HEK293 (cell line): ENCODE measurements around the gene ZNF316.

ENCODE experiments used
- ATF2 ChIP-seq: fragments of 450-650 bp; formaldehyde crosslinking; IDR thresholded peaks from 2 replicates; pipeline ENCODE4 v1.5.1; 2016; ENCODE audit warnings: missing biosample characterization, missing genetic modification characterization, low read depth
- FEZF1 ChIP-seq: fragments of 450-650 bp; formaldehyde crosslinking; IDR thresholded peaks from 2 replicates; pipeline ENCODE4 v1.5.1; 2016; ENCODE audit warnings: missing biosample characterization, missing genetic modification characterization
- HIC1 ChIP-seq: fragments of 450-650 bp; formaldehyde crosslinking; IDR thresholded peaks from 2 replicates; pipeline ENCODE4 v1.5.1; 2016; ENCODE audit warnings: missing biosample characterization, missing genetic modification characterization
- HOXD13 ChIP-seq: sonication (generic); formaldehyde crosslinking; IDR thresholded peaks from 2 replicates; pipeline ENCODE4 v1.8.0; 2022; ENCODE audit warnings: missing genetic modification reagents, borderline replicate concordance
- KLF9 ChIP-seq: fragments of 450-650 bp; formaldehyde crosslinking; IDR thresholded peaks from 2 replicates; pipeline ENCODE4 v1.5.1; 2016; ENCODE audit warnings: missing biosample characterization, missing genetic modification characterization, low read depth
- MEIS1 ChIP-seq: sonication (generic); formaldehyde crosslinking; IDR thresholded peaks from 2 replicates; pipeline ENCODE4 v1.8.1; 2022; ENCODE audit warnings: missing genetic modification reagents, mild to moderate bottlenecking, borderline replicate concordance
- PRDM1 ChIP-seq: fragments of 450-650 bp; formaldehyde crosslinking; IDR thresholded peaks from 2 replicates; pipeline ENCODE4; 2016; ENCODE audit warnings: missing biosample characterization, missing genetic modification characterization
- PRDM4 ChIP-seq: fragments of 450-650 bp; formaldehyde crosslinking; IDR thresholded peaks from 2 replicates; pipeline ENCODE4 v1.5.1; 2017; ENCODE audit warnings: missing biosample characterization, missing genetic modification characterization
- SP2 ChIP-seq: fragments of 450-650 bp; formaldehyde crosslinking; IDR thresholded peaks from 2 replicates; pipeline ENCODE4 v1.5.1; 2016; ENCODE audit warnings: missing biosample characterization, missing genetic modification characterization
- TRIM28 ChIP-seq: IDR thresholded peaks from 2 replicates; pipeline ENCODE4 v1.6.1; 2011; ENCODE audit warnings: low read length, control low read depth, borderline replicate concordance
- WT1 ChIP-seq: fragments of 450-650 bp; formaldehyde crosslinking; IDR thresholded peaks from 2 replicates; pipeline ENCODE4 v1.5.1; 2016; ENCODE audit warnings: missing biosample characterization, missing genetic modification characterization
- ZBTB20 ChIP-seq: fragments of 450-650 bp; formaldehyde crosslinking; IDR thresholded peaks from 2 replicates; pipeline ENCODE4 v1.5.1; 2016; ENCODE audit warnings: missing biosample characterization, missing genetic modification characterization
- ZBTB26 ChIP-seq: fragments of 450-650 bp; formaldehyde crosslinking; optimal IDR thresholded peaks from 2 replicates; pipeline ENCODE3; 2016; ENCODE audit warnings: missing biosample characterization, mild to moderate bottlenecking, missing genetic modification characterization
- ZFP3 ChIP-seq: fragments of 450-650 bp; formaldehyde crosslinking; IDR thresholded peaks from 2 replicates; pipeline ENCODE4 v1.5.1; 2016; ENCODE audit warnings: low read depth, missing biosample characterization, missing genetic modification characterization
- ZNF148 ChIP-seq: fragments of 450-650 bp; formaldehyde crosslinking; IDR thresholded peaks from 2 replicates; pipeline ENCODE4 v1.5.0; 2017; ENCODE audit warnings: missing biosample characterization, missing genetic modification characterization, borderline replicate concordance
- ZNF16 ChIP-seq: fragments of 450-650 bp; formaldehyde crosslinking; IDR thresholded peaks from 2 replicates; pipeline ENCODE4 v1.5.1; 2016; ENCODE audit warnings: low read depth, missing biosample characterization, missing genetic modification characterization
- ZNF211 ChIP-seq: fragments of 450-650 bp; formaldehyde crosslinking; IDR thresholded peaks from 2 replicates; pipeline ENCODE4 v1.5.1; 2016; ENCODE audit warnings: low read depth, missing biosample characterization, missing genetic modification characterization
- ZNF248 ChIP-seq: fragments of 450-650 bp; formaldehyde crosslinking; IDR thresholded peaks from 2 replicates; pipeline ENCODE4 v1.5.1; 2017; ENCODE audit warnings: missing biosample characterization, missing genetic modification characterization
- ZNF26 ChIP-seq: fragments of 450-650 bp; formaldehyde crosslinking; IDR thresholded peaks from 2 replicates; pipeline ENCODE4 v1.5.1; 2016; ENCODE audit warnings: missing biosample characterization, missing genetic modification characterization
- ZNF302 ChIP-seq: fragments of 450-650 bp; formaldehyde crosslinking; IDR thresholded peaks from 2 replicates; pipeline ENCODE4 v1.5.1; 2016; ENCODE audit warnings: missing biosample characterization, missing genetic modification characterization, low read depth
- ZNF416 ChIP-seq: fragments of 450-650 bp; formaldehyde crosslinking; IDR thresholded peaks from 2 replicates; pipeline ENCODE4 v1.5.1; 2016; ENCODE audit warnings: missing biosample characterization, missing genetic modification characterization
- ZNF548 ChIP-seq: fragments of 450-650 bp; formaldehyde crosslinking; IDR thresholded peaks from 2 replicates; pipeline ENCODE4 v1.5.1; 2016; ENCODE audit warnings: missing biosample characterization, missing genetic modification characterization
- ZNF549 ChIP-seq: fragments of 450-650 bp; IDR thresholded peaks from 2 replicates; pipeline ENCODE4 v1.5.1; 2018; ENCODE audit warnings: missing biosample characterization, missing genetic modification characterization, mild to moderate bottlenecking, inconsistent platforms, moderate library complexity
- ZNF707 ChIP-seq: fragments of 450-650 bp; formaldehyde crosslinking; IDR thresholded peaks from 2 replicates; pipeline ENCODE4 v1.5.1; 2016; ENCODE audit warnings: missing biosample characterization, missing genetic modification characterization
- ZNF768 ChIP-seq: fragments of 450-650 bp; formaldehyde crosslinking; IDR thresholded peaks from 2 replicates; pipeline ENCODE4 v1.5.1; 2018; ENCODE audit warnings: missing biosample characterization, mild to moderate bottlenecking, missing genetic modification characterization
- ZNF777 ChIP-seq: fragments of 450-650 bp; formaldehyde crosslinking; IDR thresholded peaks from 2 replicates; pipeline ENCODE4 v1.5.1; 2017; ENCODE audit warnings: missing biosample characterization, missing genetic modification characterization, borderline replicate concordance
- ZNF830 ChIP-seq: fragments of 450-650 bp; IDR thresholded peaks from 2 replicates; pipeline ENCODE4 v1.5.0; 2018; ENCODE audit warnings: missing biosample characterization, missing genetic modification characterization, low read depth, mild to moderate bottlenecking, moderate library complexity

Gene ZNF316

GRCh38 chr7:6615723-6616555 is 21.2 kb upstream of the ZNF316 start (continued):
- TF ChIP-seq HIC1 (tag by site-specific recombination) (peak; percentile 61; the same call in 1 of the 2 replicates), PRDM1 (tag by site-specific recombination) (no peak), ZNF302 (tag by site-specific recombination) (no peak), ZBTB26 (peak; percentile 23), ZNF148 (tag by site-specific recombination) (no peak), PRDM4 (tag by site-specific recombination) (no peak), ZNF777 (tag by site-specific recombination) (no peak), TRIM28 (no peak), KLF9 (tag by site-specific recombination) (peak; percentile 48), ZFP3 (tag by site-specific recombination) (no peak), ZNF707 (tag by site-specific recombination) (no peak), ZNF416 (tag by site-specific recombination) (no peak), ZBTB20 (peak; percentile 85), ZNF548 (tag by site-specific recombination) (no peak), ZNF16 (tag by site-specific recombination) (no peak), ZNF248 (tag by site-specific recombination) (no peak), HOXD13 (no peak), ZNF768 (tag by site-specific recombination) (no peak), ATF2 (tag by site-specific recombination) (no peak), MEIS1 (CRISPR knock-in tag) (no peak), FEZF1 (tag by site-specific recombination) (no peak), WT1 (tag by site-specific recombination) (no peak), ZNF549 (tag by site-specific recombination) (no peak), SP2 (tag by site-specific recombination) (0 out of 2 replicates have a peak, but pooled peaks have one; percentile 15), ZNF830 (no peak), ZNF26 (tag by site-specific recombination) (no peak), ZNF211 (tag by site-specific recombination) (no peak)
